Astrocyte of the cerebellum (primary cell): ENCODE data around the gene PDE4D.
"Not testable (repeated sequence)": the region's sequence is repeated elsewhere in the genome, so short reads cannot be mapped to it uniquely, and the experiment has no call there.

Experiments
- DNase-seq: peaks from one replicate; pipeline ENCODE4 v3.0.0-alpha.2; 2011; ENCODE audit warnings: low read depth
- H3K4me3 ChIP-seq: 2 replicates; pipeline ENCODE4 v1.5.1; 2011; ENCODE audit warnings: mild to moderate bottlenecking, low read depth, low read length, moderate library complexity
- CTCF ChIP-seq: IDR thresholded peaks from 2 replicates; pipeline ENCODE4 v1.5.1; 2012; ENCODE audit warnings: low read length, low read depth, moderate library complexity, mild to moderate bottlenecking; ENCODE audit errors: missing control alignments
- in situ Hi-C: cut with HindIII; loops from 2 replicates; pipeline ENCODE4 v1.10.0; 2017; ENCODE audit warnings: low sequenced_read_pairs

PDE4D gene

GRCh38 chr5:59790776-59791475, 102.6 kb downstream of the PDE4D start:
- DNase-seq: no peak
- no peak for TF ChIP-seq CTCF
- H3K4me3 ChIP-seq: no peak overlapping the region
- in situ Hi-C loops: loop anchor here (10.0 kb wide), 1 partner anchor 406 kb away; no protein-coding TSS in a partner anchor

- no peak for DNase-seq
- no peak for TF ChIP-seq CTCF
- in situ Hi-C loops: loop anchor here (10.0 kb wide), 1 partner anchor 406 kb away; no protein-coding TSS in a partner anchor
- no peak overlapping the region for H3K4me3 ChIP-seq
Observed at GRCh38 chr5:59790376-59790775, 103.2 kb downstream of the PDE4D start.

- in situ Hi-C loops: loop anchor here (10.0 kb wide), 1 partner anchor 405 kb away; no protein-coding TSS in a partner anchor
- TF ChIP-seq CTCF: no peak
- no peak overlapping the region for H3K4me3 ChIP-seq
- no peak for DNase-seq
Observed at GRCh38 chr5:59789894-59790293, 103.6 kb downstream of the PDE4D start.

- H3K4me3 ChIP-seq: no peak overlapping the region
Observed at GRCh38 chr5:59789197-59789596, 104.3 kb downstream of the PDE4D start.

GRCh38 chr5:59786334-59786805, 107.2 kb downstream of the PDE4D start:
- no peak for TF ChIP-seq CTCF
- DNase-seq: no peak
- in situ Hi-C loops: no loop called here
- no peak overlapping the region for H3K4me3 ChIP-seq

More at GRCh38 chr5:59789197-59789596, 104.3 kb downstream of the PDE4D start:
- in situ Hi-C loops: no loop called here
- TF ChIP-seq CTCF: no peak
- DNase-seq: no peak

- no peak for TF ChIP-seq CTCF
- in situ Hi-C loops: no loop called here
- DNase-seq: no peak
- H3K4me3 ChIP-seq: no peak overlapping the region
Observed at GRCh38 chr5:59785676-59786333, 107.7 kb downstream of the PDE4D start.

GRCh38 chr5:59784708-59785107, 108.8 kb downstream of the PDE4D start:
- H3K4me3 ChIP-seq, DNase-seq, in situ Hi-C loops: not testable (repeated sequence)
